Gastroesophageal sphincter (tissue), 3 donors: ENCODE data around the gene SLMAP.

Experiments
- CTCF ChIP-seq, 4 experiments: fragments of 200-600 bp in 2 of 4; fragments of 450-650 bp in 2 of 4; sonication (generic) in 1 of 4; IDR thresholded peaks; one replicate each; pipeline ENCODE4 v1.5.1; 2017 to 2019; ENCODE audit warnings: antibody characterized with exemption in 4 of 4, mild to moderate bottlenecking in 2 of 4, moderate library complexity in 2 of 4
- POLR2AphosphoS5 ChIP-seq: sonication (generic); formaldehyde crosslinking; IDR thresholded peaks from one replicate; pipeline ENCODE4 v1.6.1; 2017; ENCODE audit warnings: antibody characterized with exemption

GRCh38 chr3:57805674-57806073 lies 49.6 kb downstream of the SLMAP start:
- TF ChIP-seq CTCF (IDR thresholded peaks at IDR 0.05) (no peak), POLR2AphosphoS5 (peak; percentile 20)
